ENCODE results near the gene ABRAXAS1. TPM values are rescaled to one million over a fixed set of nuclear protein-coding genes. Genes with fewer than 3 reads are reported as not detected.
A peak's percentile ranks its signal among the peaks of the same experiment; 100 is the strongest.

The ABRAXAS1 gene
- polyA plus RNA-seq, 2 donors = 2.8 to 4.3 TPM

- no peaks in the 10 kb centered on the region for H3K9me3 ChIP-seq (ENCODE audit: control insufficient read depth in 2 of 2, insufficient read depth in 1 of 2, low read depth in 1 of 2, low read length in 1 of 2)
- H3K27ac ChIP-seq (ENCODE audit: low read depth in 2 of 2, low read length in 1 of 2) = peak overlapping the region in 1 of 2 donors; percentile 15
- H3K4me3 ChIP-seq (ENCODE audit: low read depth in 1 of 2, low read length in 2 of 2) = no peak overlapping the region
- H3K36me3 ChIP-seq (ENCODE audit: control insufficient read depth in 2 of 2, insufficient read depth in 2 of 2, low read length in 1 of 2) = peaks cover 4% of the 10 kb centered on the region in 2 donors
- no peaks in the 10 kb centered on the region for H3K27me3 ChIP-seq (ENCODE audit: control insufficient read depth in 1 of 2, insufficient read depth in 2 of 2, low read length in 2 of 2)
- no peaks in the 10 kb centered on the region for H3K4me1 ChIP-seq (ENCODE audit: control insufficient read depth in 2 of 2, insufficient read depth in 2 of 2, low read length in 1 of 2)
- 81 to 85% methylated on average over 4 of the region's 4 CpGs for WGBS, 2 donors
These were observed 67.3 kb downstream of the ABRAXAS1 start for GRCh38 chr4:83417566-83417965.

GRCh38 chr4:83413676-83414075 lies 71.2 kb downstream of the ABRAXAS1 start:
- Histone ChIP-seq H3K4me1 (ENCODE audit: control insufficient read depth in 2 of 2, insufficient read depth in 2 of 2, low read length in 1 of 2) (no peaks in the 10 kb centered on the region), H3K36me3 (ENCODE audit: control insufficient read depth in 2 of 2, insufficient read depth in 2 of 2, low read length in 1 of 2) (peaks cover 4% of the 10 kb centered on the region in 2 donors)
- 96 to 97% methylated on average over 2 of the region's 2 CpGs for WGBS, 2 donors

More at GRCh38 chr4:83413676-83414075, 71.2 kb downstream of the ABRAXAS1 start:
- no peak overlapping the region for H3K27ac ChIP-seq (ENCODE audit: low read depth in 2 of 2, low read length in 1 of 2)
- no peaks in the 10 kb centered on the region for H3K27me3 ChIP-seq (ENCODE audit: control insufficient read depth in 1 of 2, insufficient read depth in 2 of 2, low read length in 2 of 2)
- no peaks in the 10 kb centered on the region for H3K9me3 ChIP-seq (ENCODE audit: control insufficient read depth in 2 of 2, insufficient read depth in 1 of 2, low read depth in 1 of 2, low read length in 1 of 2)
- H3K4me3 ChIP-seq (ENCODE audit: low read depth in 1 of 2, low read length in 2 of 2) = no peak overlapping the region

Other genes starting within 250 kb of the ABRAXAS1 start
- 10 to 100 TPM in 1 of 2 donors, 1 to 10 TPM in 1; 9.1 to 12.5 TPM for gene COQ2, start 200.3 kb downstream of the ABRAXAS1 start, polyA plus RNA-seq
- 10 to 100 TPM; 15.9 to 16.7 TPM for gene HPSE, start 150.3 kb downstream of the ABRAXAS1 start, polyA plus RNA-seq
- 1 to 10 TPM; 4.3 to 6.6 TPM for gene HELQ, start 29.3 kb downstream of the ABRAXAS1 start, polyA plus RNA-seq
- gene MRPS18C, start 29.0 kb downstream of the ABRAXAS1 start, polyA plus RNA-seq = 10 to 100 TPM; 28.9 to 29.2 TPM
- gene GPAT3, start 51.0 kb upstream of the ABRAXAS1 start, polyA plus RNA-seq = 10 to 100 TPM in 1 of 2 donors, 1 to 10 TPM in 1; 4.4 to 11.2 TPM